ENCODE data around the gene MAST1. TPM values are rescaled to one million over a fixed set of nuclear protein-coding genes. Genes with fewer than 3 reads are reported as not detected.
A peak's percentile ranks its signal among the peaks of the same experiment; 100 is the strongest.

Gene MAST1
- total RNA-seq, 1 experiment from 2014 or later: 2.3 TPM

DNA sequence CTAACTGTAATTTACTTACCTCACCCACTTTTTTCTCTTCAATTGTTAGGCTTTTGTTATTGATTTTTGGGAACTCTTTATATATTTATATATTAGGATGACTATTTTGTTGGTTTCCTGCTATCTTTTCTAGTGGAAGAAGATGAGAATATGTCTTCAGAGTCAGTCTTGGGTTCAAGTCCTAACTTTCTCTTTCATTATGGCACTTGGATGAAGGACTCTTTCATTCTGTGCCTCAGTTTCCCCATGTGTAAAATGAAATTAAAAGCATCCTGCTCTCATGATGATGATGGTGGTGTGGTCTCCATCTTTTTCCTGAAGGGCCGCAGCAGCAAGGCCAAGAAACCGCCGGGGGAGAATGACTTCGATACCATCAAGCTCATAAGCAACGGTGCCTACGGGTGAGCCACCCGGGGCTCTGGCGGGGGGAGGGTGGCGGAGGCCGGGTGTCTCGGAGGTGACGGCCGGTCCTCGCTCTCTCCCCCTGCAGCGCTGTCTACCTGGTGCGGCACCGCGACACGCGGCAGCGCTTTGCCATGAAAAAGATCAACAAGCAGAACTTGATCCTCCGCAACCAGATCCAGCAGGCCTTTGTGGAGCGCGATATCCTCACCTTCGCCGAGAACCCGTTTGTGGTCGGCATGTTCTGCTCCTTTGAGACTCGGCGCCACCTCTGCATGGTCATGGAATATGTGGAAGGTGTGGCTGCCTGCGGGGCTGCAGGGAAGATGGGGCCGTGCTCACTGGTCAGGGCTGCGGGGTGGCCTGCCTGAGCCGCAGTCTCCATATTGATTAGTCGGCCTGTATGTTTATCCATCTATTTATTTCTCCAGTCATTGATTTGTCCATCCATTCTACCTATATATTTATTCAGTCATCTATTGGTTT is 20.0 kb downstream of the MAST1 start:
- no peak for DNase-seq (ENCODE audit: low read depth, low spot score)
- in situ Hi-C loops (cut with HindIII; ENCODE audit: low pct_unique_long_range_greater_than_20kb, low sequenced_read_pairs): no loop called here

GRCh38 chr19:12859546-12859945 is 21.2 kb downstream of the MAST1 start:
- in situ Hi-C loops (cut with HindIII; ENCODE audit: low pct_unique_long_range_greater_than_20kb, low sequenced_read_pairs): no loop called here

GRCh38 chr19:12864143-12864542 is 25.8 kb downstream of the MAST1 start:
- no peak for DNase-seq (ENCODE audit: low read depth, low spot score)
- in situ Hi-C loops (cut with HindIII; ENCODE audit: low pct_unique_long_range_greater_than_20kb, low sequenced_read_pairs): no loop called here

More at GRCh38 chr19:12859546-12859945, 21.2 kb downstream of the MAST1 start:
- no peak for DNase-seq (ENCODE audit: low read depth, low spot score)

DNA sequence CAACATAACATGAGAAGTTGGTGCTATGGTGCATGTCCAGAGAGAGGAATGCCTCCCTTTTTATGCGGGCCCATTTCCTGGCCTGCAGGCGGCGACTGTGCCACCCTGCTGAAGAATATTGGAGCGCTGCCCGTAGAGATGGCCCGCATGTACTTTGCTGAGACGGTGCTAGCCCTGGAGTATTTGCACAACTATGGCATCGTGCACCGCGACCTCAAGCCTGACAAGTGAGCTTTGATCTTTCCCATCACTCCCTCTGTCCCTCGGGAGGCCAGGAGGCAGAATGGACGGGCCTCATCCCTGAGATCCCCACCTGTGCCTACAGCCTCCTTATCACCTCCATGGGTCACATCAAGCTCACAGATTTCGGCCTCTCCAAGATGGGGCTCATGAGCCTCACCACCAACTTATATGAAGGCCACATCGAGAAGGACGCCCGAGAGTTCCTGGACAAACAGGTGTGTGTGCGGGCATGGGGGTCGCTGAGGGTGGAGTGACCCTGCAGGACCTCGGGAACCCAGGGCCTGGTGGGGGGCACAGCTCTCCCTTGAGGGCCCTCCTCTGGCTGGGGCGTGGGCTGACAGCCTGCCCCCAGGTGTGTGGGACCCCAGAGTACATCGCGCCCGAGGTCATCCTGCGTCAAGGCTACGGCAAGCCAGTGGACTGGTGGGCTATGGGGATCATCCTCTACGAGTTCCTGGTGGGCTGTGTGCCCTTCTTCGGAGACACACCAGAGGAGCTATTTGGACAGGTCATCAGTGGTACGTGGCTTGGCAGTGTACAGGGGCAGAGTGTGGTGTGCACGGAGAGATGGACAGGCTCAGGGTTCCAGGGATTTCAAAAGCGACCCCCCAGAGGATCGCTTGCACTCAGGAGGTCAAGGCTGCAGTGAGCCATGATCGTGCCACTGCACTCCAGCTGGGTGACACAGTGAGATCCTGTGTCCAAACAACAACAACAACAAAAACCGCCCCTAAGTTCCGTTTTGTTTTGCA is 26.7 kb downstream of the MAST1 start:
- in situ Hi-C loops (cut with HindIII; ENCODE audit: low pct_unique_long_range_greater_than_20kb, low sequenced_read_pairs): no loop called here
- DNase-seq (ENCODE audit: low read depth, low spot score): peak; percentile 28

- no peak for DNase-seq (ENCODE audit: low read depth, low spot score)
- in situ Hi-C loops (cut with HindIII; ENCODE audit: low pct_unique_long_range_greater_than_20kb, low sequenced_read_pairs): no loop called here
Observed at GRCh38 chr19:12865746-12866415, 27.6 kb downstream of the MAST1 start.

- in situ Hi-C loops (cut with HindIII; ENCODE audit: low pct_unique_long_range_greater_than_20kb, low sequenced_read_pairs): no loop called here
- DNase-seq (ENCODE audit: low read depth, low spot score): no peak
Observed at GRCh38 chr19:12866416-12867119, 28.3 kb downstream of the MAST1 start.

GRCh38 chr19:12867120-12868099 is 29.1 kb downstream of the MAST1 start:
- no peak for DNase-seq (ENCODE audit: low read depth, low spot score)
- in situ Hi-C loops (cut with HindIII; ENCODE audit: low pct_unique_long_range_greater_than_20kb, low sequenced_read_pairs): no loop called here

DNA sequence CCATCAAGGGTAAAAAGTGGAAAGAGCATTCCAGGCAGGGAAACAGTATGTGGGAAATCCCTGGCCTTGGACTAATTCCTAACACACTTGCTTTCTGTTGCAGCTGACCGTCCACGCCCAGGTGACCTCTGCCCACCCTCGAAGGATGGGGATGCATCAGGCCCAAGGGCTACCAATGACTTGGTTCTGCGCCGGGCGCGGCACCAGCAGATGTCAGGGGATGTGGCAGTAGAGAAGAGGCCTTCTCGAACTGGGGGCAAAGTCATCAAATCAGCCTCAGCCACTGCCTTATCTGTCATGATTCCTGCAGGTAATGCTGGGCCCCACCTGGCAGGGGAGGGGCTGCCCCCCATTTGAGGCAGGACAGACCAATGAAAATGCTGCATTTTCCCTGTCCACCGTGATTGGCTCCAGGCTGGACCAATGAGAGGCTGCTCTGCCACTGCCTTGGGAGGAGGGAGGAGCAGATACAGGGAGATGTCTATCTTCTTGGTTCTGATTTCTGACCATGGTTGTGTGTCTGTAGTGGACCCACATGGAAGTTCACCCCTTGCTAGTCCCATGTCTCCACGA is 30.3 kb downstream of the MAST1 start:
- DNase-seq (ENCODE audit: low read depth, low spot score): peak; percentile 13
- in situ Hi-C loops (cut with HindIII; ENCODE audit: low pct_unique_long_range_greater_than_20kb, low sequenced_read_pairs): no loop called here

- in situ Hi-C loops (cut with HindIII; ENCODE audit: low pct_unique_long_range_greater_than_20kb, low sequenced_read_pairs): no loop called here
- no peak for DNase-seq (ENCODE audit: low read depth, low spot score)
Observed at GRCh38 chr19:12871681-12872080, 33.4 kb downstream of the MAST1 start.

DNA sequence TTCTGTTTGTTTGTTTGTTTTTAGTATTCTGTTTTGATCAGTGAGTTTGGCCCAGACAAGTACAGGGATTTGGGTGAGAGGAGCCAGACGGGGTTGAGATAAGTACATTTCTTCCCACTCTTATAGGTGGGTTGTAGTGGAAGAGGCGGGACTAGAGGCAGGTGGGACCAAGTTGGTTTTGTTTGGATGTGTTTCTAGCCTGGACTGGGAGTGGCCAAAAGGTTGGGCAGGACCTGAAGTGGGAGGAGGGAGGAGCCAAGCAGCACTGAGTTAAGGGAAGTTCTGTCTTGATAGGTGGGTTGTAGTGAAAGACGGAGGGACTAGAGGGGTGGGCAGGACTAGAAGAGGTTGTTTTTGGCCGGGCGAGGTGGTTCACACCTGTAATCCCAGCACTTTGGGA is 33.9 kb downstream of the MAST1 start:
- DNase-seq (ENCODE audit: low read depth, low spot score): peak; percentile 10
- in situ Hi-C loops (cut with HindIII; ENCODE audit: low pct_unique_long_range_greater_than_20kb, low sequenced_read_pairs): no loop called here

DNA sequence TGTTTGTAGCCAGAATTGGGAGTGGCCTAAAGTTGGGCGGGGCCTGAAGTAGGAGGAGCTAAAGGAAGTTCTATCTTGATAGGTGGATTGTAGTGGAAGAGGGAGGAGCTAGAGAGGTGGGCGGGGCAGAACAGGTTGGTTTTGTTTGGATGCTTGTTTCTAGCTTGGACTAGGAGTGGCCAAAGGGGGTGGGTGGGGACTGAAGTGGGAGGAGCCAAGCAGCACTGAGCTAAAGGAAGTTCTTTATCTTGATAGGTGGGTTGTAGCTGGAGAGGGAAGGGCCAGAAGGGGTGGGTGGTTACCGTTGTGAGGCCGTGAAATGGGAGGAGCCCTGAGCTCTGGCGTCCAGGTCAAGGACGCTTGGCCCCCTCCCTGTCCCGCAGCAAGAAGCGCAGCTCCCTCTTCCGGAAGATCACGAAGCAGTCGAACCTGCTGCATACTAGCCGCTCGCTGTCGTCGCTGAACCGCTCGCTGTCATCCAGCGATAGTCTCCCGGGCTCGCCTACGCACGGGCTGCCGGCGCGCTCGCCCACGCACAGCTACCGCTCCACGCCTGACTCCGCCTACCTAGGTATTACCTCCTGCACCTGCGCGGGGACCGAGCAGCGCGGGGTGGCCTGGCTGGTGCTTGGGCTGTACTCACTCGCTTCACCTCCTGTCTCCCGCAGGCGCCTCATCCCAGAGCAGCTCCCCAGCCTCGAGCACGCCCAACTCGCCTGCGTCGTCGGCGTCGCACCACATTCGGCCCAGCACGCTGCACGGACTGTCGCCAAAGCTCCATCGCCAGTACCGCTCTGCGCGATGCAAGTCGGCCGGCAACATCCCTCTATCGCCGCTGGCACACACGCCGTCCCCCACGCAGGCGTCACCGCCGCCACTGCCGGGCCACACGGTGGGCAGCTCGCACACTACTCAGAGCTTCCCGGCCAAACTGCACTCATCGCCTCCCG is 34.9 kb downstream of the MAST1 start:
- peak; percentile 47 for DNase-seq (ENCODE audit: low read depth, low spot score)
- in situ Hi-C loops (cut with HindIII; ENCODE audit: low pct_unique_long_range_greater_than_20kb, low sequenced_read_pairs): no loop called here

DNA sequence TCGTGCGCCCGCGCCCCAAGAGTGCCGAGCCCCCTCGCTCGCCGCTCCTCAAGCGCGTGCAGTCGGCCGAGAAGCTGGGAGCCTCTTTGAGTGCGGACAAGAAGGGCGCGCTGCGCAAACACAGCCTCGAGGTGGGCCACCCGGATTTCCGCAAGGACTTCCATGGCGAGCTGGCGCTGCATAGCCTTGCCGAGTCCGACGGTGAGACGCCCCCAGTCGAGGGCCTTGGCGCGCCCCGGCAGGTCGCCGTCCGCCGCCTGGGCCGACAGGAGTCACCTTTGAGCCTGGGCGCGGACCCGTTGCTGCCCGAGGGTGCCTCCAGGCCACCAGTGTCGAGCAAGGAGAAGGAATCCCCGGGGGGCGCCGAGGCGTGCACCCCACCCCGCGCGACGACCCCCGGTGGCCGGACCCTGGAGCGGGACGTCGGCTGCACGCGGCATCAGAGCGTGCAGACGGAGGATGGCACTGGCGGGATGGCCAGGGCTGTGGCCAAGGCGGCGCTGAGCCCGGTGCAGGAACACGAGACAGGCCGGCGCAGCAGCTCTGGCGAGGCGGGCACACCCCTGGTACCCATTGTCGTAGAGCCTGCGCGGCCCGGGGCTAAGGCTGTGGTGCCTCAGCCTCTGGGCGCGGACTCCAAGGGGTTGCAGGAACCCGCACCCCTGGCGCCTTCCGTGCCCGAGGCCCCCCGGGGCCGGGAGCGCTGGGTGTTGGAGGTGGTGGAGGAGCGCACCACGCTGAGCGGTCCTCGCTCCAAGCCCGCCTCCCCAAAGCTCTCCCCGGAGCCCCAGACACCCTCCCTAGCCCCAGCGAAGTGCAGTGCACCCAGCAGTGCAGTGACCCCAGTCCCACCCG is 35.8 kb downstream of the MAST1 start:
- no peak for DNase-seq (ENCODE audit: low read depth, low spot score)
- in situ Hi-C loops (cut with HindIII; ENCODE audit: low pct_unique_long_range_greater_than_20kb, low sequenced_read_pairs): no loop called here

GRCh38 chr19:12875086-12875485 is 36.8 kb downstream of the MAST1 start:
- in situ Hi-C loops (cut with HindIII; ENCODE audit: low pct_unique_long_range_greater_than_20kb, low sequenced_read_pairs): no loop called here
- no peak for DNase-seq (ENCODE audit: low read depth, low spot score)

GRCh38 chr19:12880551-12881171 is 42.3 kb downstream of the MAST1 start:
- in situ Hi-C loops (cut with HindIII; ENCODE audit: low pct_unique_long_range_greater_than_20kb, low sequenced_read_pairs): no loop called here
- peak; percentile 18 for DNase-seq (ENCODE audit: low read depth, low spot score)
